Gastroesophageal sphincter (tissue), 3 donors: ENCODE measurements around the gene SLC18B1.

Experiments
- POLR2AphosphoS5 ChIP-seq: sonication (generic); formaldehyde crosslinking; IDR thresholded peaks from one replicate; pipeline ENCODE4 v1.6.1; 2017; ENCODE audit warnings: antibody characterized with exemption
- TF ChIP-seq, protein P1 (sequence below), 4 experiments: fragments of 200-600 bp in 2 of 4; fragments of 450-650 bp in 2 of 4; sonication (generic) in 1 of 4; IDR thresholded peaks; one replicate each; pipeline ENCODE4 v1.5.1; 2017 to 2019; ENCODE audit warnings: antibody characterized with exemption in 4 of 4, mild to moderate bottlenecking in 2 of 4, moderate library complexity in 2 of 4

GRCh38 chr6:132734694-132735236 is 63.7 kb downstream of the SLC18B1 start:
- TF ChIP-seq, protein P1, sequence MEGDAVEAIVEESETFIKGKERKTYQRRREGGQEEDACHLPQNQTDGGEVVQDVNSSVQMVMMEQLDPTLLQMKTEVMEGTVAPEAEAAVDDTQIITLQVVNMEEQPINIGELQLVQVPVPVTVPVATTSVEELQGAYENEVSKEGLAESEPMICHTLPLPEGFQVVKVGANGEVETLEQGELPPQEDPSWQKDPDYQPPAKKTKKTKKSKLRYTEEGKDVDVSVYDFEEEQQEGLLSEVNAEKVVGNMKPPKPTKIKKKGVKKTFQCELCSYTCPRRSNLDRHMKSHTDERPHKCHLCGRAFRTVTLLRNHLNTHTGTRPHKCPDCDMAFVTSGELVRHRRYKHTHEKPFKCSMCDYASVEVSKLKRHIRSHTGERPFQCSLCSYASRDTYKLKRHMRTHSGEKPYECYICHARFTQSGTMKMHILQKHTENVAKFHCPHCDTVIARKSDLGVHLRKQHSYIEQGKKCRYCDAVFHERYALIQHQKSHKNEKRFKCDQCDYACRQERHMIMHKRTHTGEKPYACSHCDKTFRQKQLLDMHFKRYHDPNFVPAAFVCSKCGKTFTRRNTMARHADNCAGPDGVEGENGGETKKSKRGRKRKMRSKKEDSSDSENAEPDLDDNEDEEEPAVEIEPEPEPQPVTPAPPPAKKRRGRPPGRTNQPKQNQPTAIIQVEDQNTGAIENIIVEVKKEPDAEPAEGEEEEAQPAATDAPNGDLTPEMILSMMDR (IDR thresholded peaks at IDR 0.05): no peak
- TF ChIP-seq POLR2AphosphoS5: peak; percentile 82
